ENCODE results near the gene PLPP6. TPM values are rescaled to one million over a fixed set of nuclear protein-coding genes. Genes with fewer than 3 reads are reported as not detected.

Gene PLPP6
- total and polyA plus RNA-seq, 2 of the 13 experiments (the other 11 are each of a cell fraction or from before 2014, with no cell fraction given), result 12.1 to 15.5 TPM

DNA sequence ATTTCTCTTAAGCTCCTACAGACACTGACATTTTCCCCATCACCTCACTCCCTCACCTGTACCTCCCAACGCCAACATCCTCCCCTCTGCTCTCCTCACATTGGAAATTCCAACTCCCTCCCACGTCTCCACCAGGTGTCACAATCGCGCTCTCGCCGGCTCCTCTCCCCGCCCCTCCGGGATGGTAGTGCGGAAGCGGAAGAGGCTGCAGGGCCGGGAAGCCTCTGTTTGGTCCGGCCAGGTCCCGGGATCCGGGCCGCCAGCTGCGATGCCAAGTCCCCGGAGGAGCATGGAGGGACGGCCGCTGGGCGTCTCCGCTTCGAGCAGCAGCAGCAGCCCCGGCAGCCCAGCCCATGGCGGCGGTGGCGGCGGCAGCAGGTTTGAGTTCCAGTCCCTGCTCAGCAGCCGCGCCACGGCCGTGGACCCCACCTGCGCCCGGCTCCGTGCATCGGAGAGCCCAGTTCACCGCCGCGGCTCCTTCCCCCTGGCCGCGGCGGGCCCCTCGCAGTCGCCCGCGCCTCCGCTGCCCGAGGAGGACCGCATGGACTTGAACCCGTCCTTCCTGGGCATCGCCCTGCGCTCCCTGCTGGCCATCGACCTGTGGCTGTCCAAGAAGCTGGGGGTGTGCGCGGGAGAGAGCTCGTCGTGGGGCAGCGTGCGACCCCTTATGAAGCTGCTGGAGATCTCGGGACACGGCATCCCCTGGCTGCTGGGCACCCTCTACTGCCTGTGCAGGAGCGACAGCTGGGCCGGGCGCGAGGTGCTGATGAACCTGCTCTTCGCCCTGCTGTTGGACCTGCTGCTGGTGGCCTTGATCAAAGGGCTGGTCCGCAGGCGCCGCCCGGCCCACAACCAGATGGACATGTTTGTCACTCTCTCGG lies at the start of gene PLPP6 (continued):
- peak; percentile 50; the same call in 1 of the 2 replicates for TF ChIP-seq ZNF792 (CRISPR knock-in tag; IDR thresholded peaks at IDR 0.05)
- TF ChIP-seq IKZF4 (CRISPR knock-in tag; IDR thresholded peaks at IDR 0.05; ENCODE audit: borderline replicate concordance, low read depth, not compliant biosample characterization), result no peak
- peak; percentile 68; the same call in 1 of the 2 replicates for TF ChIP-seq ZNF230 (CRISPR knock-in tag; IDR thresholded peaks at IDR 0.05)
- no peak for TF ChIP-seq ZNF10 (CRISPR knock-in tag; IDR thresholded peaks at IDR 0.05; ENCODE audit: borderline replicate concordance, low read depth)
- TF ChIP-seq, protein P1, sequence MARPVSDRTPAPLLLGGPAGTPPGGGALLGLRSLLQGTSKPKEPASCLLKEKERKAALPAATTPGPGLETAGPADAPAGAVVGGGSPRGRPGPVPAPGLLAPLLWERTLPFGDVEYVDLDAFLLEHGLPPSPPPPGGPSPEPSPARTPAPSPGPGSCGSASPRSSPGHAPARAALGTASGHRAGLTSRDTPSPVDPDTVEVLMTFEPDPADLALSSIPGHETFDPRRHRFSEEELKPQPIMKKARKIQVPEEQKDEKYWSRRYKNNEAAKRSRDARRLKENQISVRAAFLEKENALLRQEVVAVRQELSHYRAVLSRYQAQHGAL (CRISPR knock-in tag; IDR thresholded peaks at IDR 0.05; ENCODE audit: not compliant biosample characterization), result peak; percentile 79
- TF ChIP-seq ZNF33A (CRISPR knock-in tag; IDR thresholded peaks at IDR 0.05; ENCODE audit: borderline replicate concordance), result 0 out of 2 replicates have a peak, but pooled peaks have one; percentile 41
- no peak; the same call in 1 of the 2 replicates for TF ChIP-seq ZNF761 (CRISPR knock-in tag; conservative IDR thresholded peaks at IDR 0.05)
- peak; percentile 59; the same call in 1 of the 2 replicates for TF ChIP-seq ATF6 (CRISPR knock-in tag; conservative IDR thresholded peaks at IDR 0.05)
- TF ChIP-seq ELF3 (CRISPR knock-in tag; IDR thresholded peaks at IDR 0.05), result peak; percentile 93
- TF ChIP-seq EED (CRISPR knock-in tag; IDR thresholded peaks at IDR 0.05), result peak; percentile 75; the same call in 1 of the 2 replicates
- peak; percentile 85 for TF ChIP-seq ETV5 (CRISPR knock-in tag; IDR thresholded peaks at IDR 0.05; ENCODE audit: borderline replicate concordance)
- peak; percentile 44; the same call in 1 of the 2 replicates for TF ChIP-seq ZC3H13 (CRISPR knock-in tag; IDR thresholded peaks at IDR 0.05)
- peak; percentile 39; the same call in 1 of the 2 replicates for TF ChIP-seq ZBTB44 (CRISPR knock-in tag; IDR thresholded peaks at IDR 0.05)
- TF ChIP-seq, protein P2, sequence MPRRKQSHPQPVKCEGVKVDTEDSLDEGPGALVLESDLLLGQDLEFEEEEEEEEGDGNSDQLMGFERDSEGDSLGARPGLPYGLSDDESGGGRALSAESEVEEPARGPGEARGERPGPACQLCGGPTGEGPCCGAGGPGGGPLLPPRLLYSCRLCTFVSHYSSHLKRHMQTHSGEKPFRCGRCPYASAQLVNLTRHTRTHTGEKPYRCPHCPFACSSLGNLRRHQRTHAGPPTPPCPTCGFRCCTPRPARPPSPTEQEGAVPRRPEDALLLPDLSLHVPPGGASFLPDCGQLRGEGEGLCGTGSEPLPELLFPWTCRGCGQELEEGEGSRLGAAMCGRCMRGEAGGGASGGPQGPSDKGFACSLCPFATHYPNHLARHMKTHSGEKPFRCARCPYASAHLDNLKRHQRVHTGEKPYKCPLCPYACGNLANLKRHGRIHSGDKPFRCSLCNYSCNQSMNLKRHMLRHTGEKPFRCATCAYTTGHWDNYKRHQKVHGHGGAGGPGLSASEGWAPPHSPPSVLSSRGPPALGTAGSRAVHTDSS (CRISPR knock-in tag; conservative IDR thresholded peaks at IDR 0.05), result no peak
- no peak for TF ChIP-seq MAFK (conservative IDR thresholded peaks at IDR 0.05 in 1 of 2, IDR thresholded peaks at IDR 0.05 in 1 of 2; ENCODE audit: low read length in 2 of 2)
- TF ChIP-seq ZNF572 (CRISPR knock-in tag; IDR thresholded peaks at IDR 0.05), result peak; percentile 18; the same call in 1 of the 2 replicates
- peak; percentile 88; the same call in 1 of the 2 replicates for TF ChIP-seq ZNF850 (CRISPR knock-in tag; conservative IDR thresholded peaks at IDR 0.05)
- TF ChIP-seq CBX1 (IDR thresholded peaks at IDR 0.05; ENCODE audit: low read depth), result peak; percentile 40

All from HepG2 (cell line).